Measurements from ENCODE around the gene PDK2.

GRCh38 chr17:50139185-50139783, 44.1 kb downstream of the PDK2 start:
- TF ChIP-seq CTCF (IDR thresholded peaks at IDR 0.05; ENCODE audit: low read depth, low read length, poor library complexity, severe bottlenecking), result no peak
- TF ChIP-seq EZH2phosphoT487 (IDR thresholded peaks at IDR 0.05; ENCODE audit: borderline replicate concordance, low read length), result no peak
